CD4-positive, alpha-beta T cell treated with Interleukin-4 for 4 hours (primary cell): ENCODE data around the gene SLC38A11.

ENCODE experiments used
- DNase-seq: peaks from one replicate; pipeline ENCODE4 v3.0.0-alpha.2; 2020

The SLC38A11 gene

GRCh38 chr2:164913640-164914350, 41.5 kb downstream of the SLC38A11 start:
- DNase-seq: no peak

GRCh38 chr2:164913011-164913410, 42.3 kb downstream of the SLC38A11 start:
- DNase-seq: no peak

GRCh38 chr2:164911832-164912231, 43.5 kb downstream of the SLC38A11 start:
- DNase-seq: no peak

GRCh38 chr2:164910101-164910899, 45.0 kb downstream of the SLC38A11 start:
- no peak for DNase-seq

- no peak for DNase-seq
These were observed 48.4 kb downstream of the SLC38A11 start for GRCh38 chr2:164906947-164907346.

GRCh38 chr2:164905307-164905706, 50.0 kb downstream of the SLC38A11 start:
- no peak for DNase-seq

GRCh38 chr2:164903951-164904350, 51.4 kb downstream of the SLC38A11 start:
- DNase-seq: no peak

GRCh38 chr2:164903204-164903603, 52.1 kb downstream of the SLC38A11 start:
- DNase-seq: no peak

GRCh38 chr2:164899121-164899520, 56.2 kb downstream of the SLC38A11 start:
- no peak for DNase-seq

GRCh38 chr2:164898475-164898874, 56.9 kb downstream of the SLC38A11 start:
- no peak for DNase-seq

GRCh38 chr2:164897469-164898260, 57.7 kb downstream of the SLC38A11 start:
- DNase-seq: no peak

- peak; percentile 6 for DNase-seq
These were observed 58.5 kb downstream of the SLC38A11 start for GRCh38 chr2:164896634-164897355.

GRCh38 chr2:164896226-164896625, 59.1 kb downstream of the SLC38A11 start:
- no peak for DNase-seq

- DNase-seq: no peak
These were observed 63.9 kb downstream of the SLC38A11 start for GRCh38 chr2:164891460-164891859.

GRCh38 chr2:164890544-164890943, 64.8 kb downstream of the SLC38A11 start:
- DNase-seq: no peak

- no peak for DNase-seq
These were observed 66.7 kb downstream of the SLC38A11 start for GRCh38 chr2:164888592-164888991.

GRCh38 chr2:164887434-164888144, 67.7 kb downstream of the SLC38A11 start:
- no peak for DNase-seq

- no peak for DNase-seq
These were observed 73.0 kb downstream of the SLC38A11 start for GRCh38 chr2:164882276-164882675.

- DNase-seq: no peak
These were observed 73.8 kb downstream of the SLC38A11 start for GRCh38 chr2:164881524-164881923.

- DNase-seq: no peak
These were observed 75.3 kb downstream of the SLC38A11 start for GRCh38 chr2:164879901-164880535.

GRCh38 chr2:164877927-164878326, 77.4 kb downstream of the SLC38A11 start:
- no peak for DNase-seq

- DNase-seq: no peak
These were observed 78.2 kb downstream of the SLC38A11 start for GRCh38 chr2:164877169-164877568.
